ENCODE data around the gene CKAP5. TPM values are rescaled to one million over a fixed set of nuclear protein-coding genes. Genes with fewer than 3 reads are reported as not detected.

CKAP5 gene
- total and polyA plus RNA-seq, 4 experiments from 2014 or later: 3.6 to 51.4 (median 35.8) TPM

DNA sequence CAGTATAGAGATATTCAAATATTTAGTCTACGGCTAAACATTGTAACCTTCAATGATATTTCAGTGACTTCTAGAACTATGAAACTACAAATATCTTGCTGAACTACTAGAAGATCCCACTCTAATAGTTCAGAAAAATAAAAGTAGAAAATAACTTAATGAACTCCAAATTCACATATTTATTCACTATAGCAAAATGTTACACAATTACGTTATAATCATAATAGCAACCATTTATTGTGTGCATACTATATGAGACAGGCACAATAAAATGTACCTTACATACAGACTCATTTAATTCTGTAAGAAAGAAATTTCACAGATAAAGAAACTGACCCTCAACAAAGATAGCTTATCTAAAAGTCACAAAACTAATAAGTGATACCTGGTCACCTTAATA, 69.2 kb downstream of the CKAP5 start:
- no peaks in the 10 kb centered on the region for H3K27me3 Mint-ChIP-seq
- intact Hi-C loops (cut with micrococcal nuclease): no loop called here
- peaks cover 0 to 2% (median 0%) of the 10 kb centered on the region in 8 donors for H3K9me3 Mint-ChIP-seq
- no peaks in the 10 kb centered on the region for H3K4me1 Mint-ChIP-seq
- H3K36me3 Mint-ChIP-seq: peaks cover 47 to 80% of the 10 kb centered on the region in 2 donors
- Histone ChIP-seq H3K27me3 (ENCODE audit: insufficient read depth, low read length) (no peaks in the 10 kb centered on the region), H3K4me3 (ENCODE audit: low read length in 2 of 2) (no peak overlapping the region), H3K27ac (ENCODE audit: low read depth, low read length) (no peak overlapping the region), H3K9me3 (ENCODE audit: control insufficient read depth in 1 of 2, low read length in 2 of 2) (no peaks in the 10 kb centered on the region), H3K36me3 (ENCODE audit: insufficient read depth, low read length) (peaks cover 20% of the 10 kb centered on the region), H3K4me1 (ENCODE audit: insufficient read depth, low read length) (no peaks in the 10 kb centered on the region)
- POLR2A ChIA-PET (ENCODE audit: partially characterized antibody): no interaction called here
- H3K4me3 Mint-ChIP-seq: no peak overlapping the region
- DNase-seq: no peak
- H3K27ac Mint-ChIP-seq: no peak overlapping the region
- CTCF ChIA-PET (ENCODE audit: partially characterized antibody): no interaction called here

DNA sequence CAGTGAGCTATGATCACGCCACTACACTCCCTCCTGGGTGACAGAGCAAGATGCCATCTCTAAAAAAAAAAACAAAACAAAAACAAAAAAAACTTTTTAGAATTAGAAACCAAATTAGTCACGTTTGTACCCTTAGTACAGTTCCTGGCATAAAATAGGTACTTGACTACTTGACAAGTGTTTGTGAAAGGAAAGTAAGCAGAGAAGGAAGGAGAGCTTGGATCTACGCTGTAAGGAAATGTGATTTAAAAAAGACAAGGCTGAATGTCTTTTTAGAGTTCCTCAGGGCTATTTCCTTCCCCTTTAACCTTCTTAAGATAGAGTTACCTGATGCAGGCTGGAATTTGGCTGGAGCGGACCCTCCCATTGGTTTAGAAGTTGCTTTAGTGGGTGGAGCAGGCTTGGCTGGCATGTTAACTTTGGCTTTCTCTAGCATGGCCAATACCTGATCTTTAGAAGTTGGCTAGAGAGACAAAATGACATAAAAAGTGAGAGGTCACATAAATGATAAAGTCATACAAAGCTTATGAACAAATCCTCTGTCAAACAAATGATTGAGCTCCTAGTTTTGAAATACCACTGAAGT, 76.4 kb downstream of the CKAP5 start:
- DNase-seq: no peak
- no peaks in the 10 kb centered on the region for H3K27me3 Mint-ChIP-seq
- H3K36me3 Mint-ChIP-seq: peaks cover 20 to 64% of the 10 kb centered on the region in 2 donors
- H3K27ac Mint-ChIP-seq: no peak overlapping the region
- CTCF ChIA-PET (ENCODE audit: partially characterized antibody): no interaction called here
- Histone ChIP-seq H3K4me3 (ENCODE audit: low read length in 2 of 2) (no peak overlapping the region), H3K27me3 (ENCODE audit: insufficient read depth, low read length) (no peaks in the 10 kb centered on the region), H3K4me1 (ENCODE audit: insufficient read depth, low read length) (no peaks in the 10 kb centered on the region), H3K36me3 (ENCODE audit: insufficient read depth, low read length) (peaks cover 31% of the 10 kb centered on the region), H3K27ac (ENCODE audit: low read depth, low read length) (no peak overlapping the region), H3K9me3 (ENCODE audit: control insufficient read depth in 1 of 2, low read length in 2 of 2) (no peaks in the 10 kb centered on the region)
- intact Hi-C loops (cut with micrococcal nuclease): no loop called here
- POLR2A ChIA-PET (ENCODE audit: partially characterized antibody): no interaction called here
- no peaks in the 10 kb centered on the region for H3K9me3 Mint-ChIP-seq
- no peak overlapping the region for H3K4me3 Mint-ChIP-seq
- H3K4me1 Mint-ChIP-seq: no peaks in the 10 kb centered on the region

DNA sequence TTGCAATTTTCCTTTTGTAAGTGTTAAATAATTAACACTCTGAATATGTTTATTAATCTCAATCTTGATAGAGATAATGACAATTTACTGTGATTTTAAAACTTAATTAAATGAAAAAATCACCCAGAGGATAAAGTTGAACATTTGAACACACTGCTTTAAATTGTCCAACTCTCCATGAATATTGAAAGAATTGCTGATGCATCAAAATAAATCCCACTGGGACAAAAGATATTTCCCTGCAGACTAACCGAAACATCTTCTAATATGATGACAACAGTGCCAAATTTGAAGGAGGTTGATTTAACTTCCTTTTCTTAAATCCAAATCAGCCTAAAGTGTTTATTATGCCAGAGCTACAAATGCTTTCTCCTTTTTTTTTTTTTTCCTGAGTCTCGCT, 79.4 kb downstream of the CKAP5 start:
- POLR2A ChIA-PET (ENCODE audit: partially characterized antibody): no interaction called here
- H3K4me3 ChIP-seq (ENCODE audit: low read length in 2 of 2): no peak overlapping the region
- no peaks in the 10 kb centered on the region for H3K4me1 ChIP-seq (ENCODE audit: insufficient read depth, low read length)
- no peaks in the 10 kb centered on the region for H3K4me1 Mint-ChIP-seq
- intact Hi-C loops (cut with micrococcal nuclease): no loop called here
- H3K27me3 Mint-ChIP-seq: no peaks in the 10 kb centered on the region
- H3K9me3 ChIP-seq (ENCODE audit: control insufficient read depth in 1 of 2, low read length in 2 of 2): no peaks in the 10 kb centered on the region
- H3K4me3 Mint-ChIP-seq: no peak overlapping the region
- H3K27ac ChIP-seq (ENCODE audit: low read depth, low read length): no peak overlapping the region
- no peaks in the 10 kb centered on the region for H3K27me3 ChIP-seq (ENCODE audit: insufficient read depth, low read length)
- H3K9me3 Mint-ChIP-seq: no peaks in the 10 kb centered on the region
- DNase-seq: no peak
- peaks cover 34 to 66% of the 10 kb centered on the region in 2 donors for H3K36me3 Mint-ChIP-seq
- H3K36me3 ChIP-seq (ENCODE audit: insufficient read depth, low read length): peaks cover 35% of the 10 kb centered on the region
- CTCF ChIA-PET (ENCODE audit: partially characterized antibody): no interaction called here
- H3K27ac Mint-ChIP-seq: no peak overlapping the region

DNA sequence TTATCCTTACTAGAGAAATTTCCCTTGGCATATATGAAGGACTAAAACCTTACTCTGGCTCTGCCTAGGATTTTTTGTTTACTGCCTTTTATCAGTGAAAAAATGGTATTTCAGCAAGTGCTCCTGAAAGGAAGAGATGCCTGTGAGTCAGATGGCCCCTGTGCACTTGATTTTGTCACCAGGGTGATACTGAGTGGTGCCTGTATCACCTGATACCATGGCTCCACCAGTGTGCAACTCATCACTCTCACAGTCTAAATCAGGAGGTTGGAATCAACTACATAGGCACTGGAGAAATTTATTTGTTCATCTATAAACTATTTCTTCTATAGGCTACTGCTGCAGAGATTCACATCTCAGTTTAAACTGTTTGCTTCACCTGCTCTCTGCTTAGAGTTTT, 83.8 kb downstream of the CKAP5 start:
- H3K9me3 Mint-ChIP-seq: no peaks in the 10 kb centered on the region
- no peaks in the 10 kb centered on the region for H3K27me3 ChIP-seq (ENCODE audit: insufficient read depth, low read length)
- H3K27ac Mint-ChIP-seq: peak overlapping the region in 1 of 7 donors; percentile 77
- DNase-seq: no peak
- intact Hi-C loops (cut with micrococcal nuclease): no loop called here
- no peaks in the 10 kb centered on the region for H3K4me1 ChIP-seq (ENCODE audit: insufficient read depth, low read length)
- H3K9me3 ChIP-seq (ENCODE audit: control insufficient read depth in 1 of 2, low read length in 2 of 2): no peaks in the 10 kb centered on the region
- H3K36me3 Mint-ChIP-seq: peaks cover 42 to 75% of the 10 kb centered on the region in 2 donors
- H3K27ac ChIP-seq (ENCODE audit: low read depth, low read length): no peak overlapping the region
- H3K27me3 Mint-ChIP-seq: no peaks in the 10 kb centered on the region
- ChIA-PET CTCF (ENCODE audit: partially characterized antibody) (no interaction called here), POLR2A (ENCODE audit: partially characterized antibody) (no interaction called here)
- H3K36me3 ChIP-seq (ENCODE audit: insufficient read depth, low read length): peaks cover 50% of the 10 kb centered on the region
- H3K4me3 ChIP-seq (ENCODE audit: low read length in 2 of 2): no peak overlapping the region
- H3K4me3 Mint-ChIP-seq: no peak overlapping the region
- H3K4me1 Mint-ChIP-seq: peaks cover 0 to 3% (median 0%) of the 10 kb centered on the region in 4 donors

DNA sequence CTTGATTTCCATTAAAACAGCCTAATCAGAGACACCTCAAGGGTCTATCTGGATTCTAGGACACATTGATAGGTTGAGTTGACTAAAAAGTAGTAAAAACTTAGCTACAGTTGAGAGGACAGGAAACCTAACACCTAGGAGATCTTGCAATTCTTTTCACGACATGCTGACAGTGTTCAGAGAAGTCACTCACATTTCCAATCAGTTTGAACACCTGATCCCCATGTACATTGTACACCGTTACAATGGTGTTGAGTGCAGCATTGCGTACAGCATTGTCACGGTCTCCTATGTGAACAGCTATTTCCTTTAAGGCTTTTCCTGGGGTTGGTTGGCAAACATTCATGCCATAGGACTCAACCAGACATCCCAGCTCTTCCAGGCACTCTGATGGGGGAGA, 84.3 kb downstream of the CKAP5 start:
- H3K4me1 Mint-ChIP-seq: peaks cover 0 to 3% (median 0%) of the 10 kb centered on the region in 4 donors
- peak overlapping the region in 2 of 7 donors; percentile 31 to 77 for H3K27ac Mint-ChIP-seq
- Histone ChIP-seq H3K4me3 (ENCODE audit: low read length in 2 of 2) (no peak overlapping the region), H3K4me1 (ENCODE audit: insufficient read depth, low read length) (no peaks in the 10 kb centered on the region), H3K27ac (ENCODE audit: low read depth, low read length) (no peak overlapping the region), H3K27me3 (ENCODE audit: insufficient read depth, low read length) (no peaks in the 10 kb centered on the region), H3K36me3 (ENCODE audit: insufficient read depth, low read length) (peaks cover 50% of the 10 kb centered on the region), H3K9me3 (ENCODE audit: control insufficient read depth in 1 of 2, low read length in 2 of 2) (no peaks in the 10 kb centered on the region)
- H3K9me3 Mint-ChIP-seq: no peaks in the 10 kb centered on the region
- H3K36me3 Mint-ChIP-seq: peaks cover 42 to 72% of the 10 kb centered on the region in 2 donors
- intact Hi-C loops (cut with micrococcal nuclease): no loop called here
- no peak for DNase-seq
- ChIA-PET POLR2A (ENCODE audit: partially characterized antibody) (no interaction called here), CTCF (ENCODE audit: partially characterized antibody) (no interaction called here)
- no peak overlapping the region for H3K4me3 Mint-ChIP-seq
- H3K27me3 Mint-ChIP-seq: no peaks in the 10 kb centered on the region

DNA sequence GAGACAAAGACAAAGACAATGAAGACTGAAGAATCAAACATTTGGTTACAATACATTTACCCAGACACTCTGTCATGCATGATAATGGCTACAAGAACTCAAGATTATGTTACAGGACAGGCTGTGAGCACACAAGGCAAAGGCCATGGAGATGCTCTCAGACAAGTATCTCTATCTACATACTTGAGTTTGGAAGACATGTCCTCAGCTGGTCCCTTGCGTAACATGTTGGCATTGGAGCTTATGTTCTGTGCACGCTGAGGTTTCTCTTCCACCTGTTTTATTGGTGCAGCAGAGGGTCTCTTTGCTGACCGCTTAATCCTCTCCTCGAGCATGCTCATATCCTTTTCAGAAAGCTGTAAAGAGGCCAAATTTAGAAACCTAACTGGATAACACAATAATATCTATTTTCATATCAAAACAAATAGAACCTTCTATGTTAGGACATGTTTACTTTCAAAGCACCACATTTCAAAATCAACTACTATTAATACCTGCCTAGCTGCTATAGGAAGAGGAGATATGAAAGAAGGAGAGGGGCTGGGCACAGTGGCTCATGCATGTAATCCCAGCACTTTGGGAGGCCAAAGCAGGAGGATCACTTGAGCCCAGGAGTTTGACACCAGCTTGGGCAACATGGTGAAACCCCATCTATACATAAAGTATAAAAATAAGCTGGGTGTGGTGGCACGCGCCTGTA, 85.5 kb downstream of the CKAP5 start:
- peak overlapping the region in 1 of 7 donors; percentile 9 for H3K27ac Mint-ChIP-seq
- Histone ChIP-seq H3K27me3 (ENCODE audit: insufficient read depth, low read length) (no peaks in the 10 kb centered on the region), H3K4me1 (ENCODE audit: insufficient read depth, low read length) (no peaks in the 10 kb centered on the region), H3K27ac (ENCODE audit: low read depth, low read length) (no peak overlapping the region), H3K9me3 (ENCODE audit: control insufficient read depth in 1 of 2, low read length in 2 of 2) (no peaks in the 10 kb centered on the region), H3K36me3 (ENCODE audit: insufficient read depth, low read length) (peaks cover 43% of the 10 kb centered on the region), H3K4me3 (ENCODE audit: low read length in 2 of 2) (no peak overlapping the region)
- H3K4me3 Mint-ChIP-seq: no peak overlapping the region
- no peaks in the 10 kb centered on the region for H3K27me3 Mint-ChIP-seq
- POLR2A ChIA-PET (ENCODE audit: partially characterized antibody): no interaction called here
- CTCF ChIA-PET (ENCODE audit: partially characterized antibody): no interaction called here
- no peak for DNase-seq
- H3K36me3 Mint-ChIP-seq: peaks cover 45 to 74% of the 10 kb centered on the region in 2 donors
- intact Hi-C loops (cut with micrococcal nuclease): no loop called here
- H3K4me1 Mint-ChIP-seq: peaks cover 0 to 3% (median 0%) of the 10 kb centered on the region in 4 donors
- H3K9me3 Mint-ChIP-seq: no peaks in the 10 kb centered on the region

DNA sequence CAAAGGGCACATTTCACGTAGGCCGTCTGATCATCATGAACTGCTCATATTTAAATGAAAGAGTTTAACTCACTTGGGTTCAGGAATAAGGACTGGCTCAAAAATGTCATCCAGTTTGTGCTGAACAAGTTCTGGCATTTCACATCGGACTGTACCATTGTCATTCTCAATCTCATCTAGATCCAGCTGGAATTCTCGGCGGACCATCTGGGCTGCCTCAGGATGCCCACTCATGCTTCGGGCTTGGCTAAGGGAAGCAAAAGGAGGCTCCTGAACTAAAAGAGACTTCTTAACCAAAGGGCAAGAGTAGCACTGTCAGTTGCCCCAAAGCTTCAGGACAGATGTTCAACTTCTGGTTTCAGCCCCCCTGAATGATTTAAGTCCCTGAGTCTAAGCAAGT, 86.9 kb downstream of the CKAP5 start:
- Histone ChIP-seq H3K9me3 (ENCODE audit: control insufficient read depth in 1 of 2, low read length in 2 of 2) (no peaks in the 10 kb centered on the region), H3K36me3 (ENCODE audit: insufficient read depth, low read length) (peaks cover 45% of the 10 kb centered on the region), H3K27ac (ENCODE audit: low read depth, low read length) (no peak overlapping the region), H3K27me3 (ENCODE audit: insufficient read depth, low read length) (no peaks in the 10 kb centered on the region), H3K4me1 (ENCODE audit: insufficient read depth, low read length) (no peaks in the 10 kb centered on the region), H3K4me3 (ENCODE audit: low read length in 2 of 2) (no peak overlapping the region)
- no peak for DNase-seq
- Mint-ChIP-seq H3K36me3 (peaks cover 49 to 76% of the 10 kb centered on the region in 2 donors), H3K27me3 (no peaks in the 10 kb centered on the region), H3K9me3 (no peaks in the 10 kb centered on the region), H3K27ac (no peak overlapping the region), H3K4me1 (peaks cover 0 to 3% (median 0%) of the 10 kb centered on the region in 4 donors), H3K4me3 (no peak overlapping the region)
- POLR2A ChIA-PET (ENCODE audit: partially characterized antibody): no interaction called here
- intact Hi-C loops (cut with micrococcal nuclease): no loop called here
- CTCF ChIA-PET (ENCODE audit: partially characterized antibody): no interaction called here
